GM19452 (cell line): Measurements from ENCODE around the gene DDX28.

Experiments
- ATAC-seq: cut with Tn5 transposase; IDR thresholded peaks from one replicate; pipeline ENCODE4 v1.9.1; 2021; ENCODE audit not compliant: unreplicated experiment

DDX28 gene, protein sequence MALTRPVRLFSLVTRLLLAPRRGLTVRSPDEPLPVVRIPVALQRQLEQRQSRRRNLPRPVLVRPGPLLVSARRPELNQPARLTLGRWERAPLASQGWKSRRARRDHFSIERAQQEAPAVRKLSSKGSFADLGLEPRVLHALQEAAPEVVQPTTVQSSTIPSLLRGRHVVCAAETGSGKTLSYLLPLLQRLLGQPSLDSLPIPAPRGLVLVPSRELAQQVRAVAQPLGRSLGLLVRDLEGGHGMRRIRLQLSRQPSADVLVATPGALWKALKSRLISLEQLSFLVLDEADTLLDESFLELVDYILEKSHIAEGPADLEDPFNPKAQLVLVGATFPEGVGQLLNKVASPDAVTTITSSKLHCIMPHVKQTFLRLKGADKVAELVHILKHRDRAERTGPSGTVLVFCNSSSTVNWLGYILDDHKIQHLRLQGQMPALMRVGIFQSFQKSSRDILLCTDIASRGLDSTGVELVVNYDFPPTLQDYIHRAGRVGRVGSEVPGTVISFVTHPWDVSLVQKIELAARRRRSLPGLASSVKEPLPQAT

GRCh38 chr16:68022728-68023537 lies at the start of gene DDX28, which contains the start of gene DUS2:
TSS of gene DDX28 (minus strand) at chr16:68023232. CDS start at chr16:68023202, 30 bp downstream.
TSS of gene DUS2 (plus strand) at chr16:68023284. CDS start at chr16:68038024, 14,740 bp downstream.
- ATAC-seq, result peak; percentile 76

GRCh38 chr16:68072038-68072695 lies 49.1 kb upstream of the DDX28 start:
- ATAC-seq, result no peak

GRCh38 chr16:68071518-68071901 lies 48.5 kb upstream of the DDX28 start:
- ATAC-seq, result no peak

DNA sequence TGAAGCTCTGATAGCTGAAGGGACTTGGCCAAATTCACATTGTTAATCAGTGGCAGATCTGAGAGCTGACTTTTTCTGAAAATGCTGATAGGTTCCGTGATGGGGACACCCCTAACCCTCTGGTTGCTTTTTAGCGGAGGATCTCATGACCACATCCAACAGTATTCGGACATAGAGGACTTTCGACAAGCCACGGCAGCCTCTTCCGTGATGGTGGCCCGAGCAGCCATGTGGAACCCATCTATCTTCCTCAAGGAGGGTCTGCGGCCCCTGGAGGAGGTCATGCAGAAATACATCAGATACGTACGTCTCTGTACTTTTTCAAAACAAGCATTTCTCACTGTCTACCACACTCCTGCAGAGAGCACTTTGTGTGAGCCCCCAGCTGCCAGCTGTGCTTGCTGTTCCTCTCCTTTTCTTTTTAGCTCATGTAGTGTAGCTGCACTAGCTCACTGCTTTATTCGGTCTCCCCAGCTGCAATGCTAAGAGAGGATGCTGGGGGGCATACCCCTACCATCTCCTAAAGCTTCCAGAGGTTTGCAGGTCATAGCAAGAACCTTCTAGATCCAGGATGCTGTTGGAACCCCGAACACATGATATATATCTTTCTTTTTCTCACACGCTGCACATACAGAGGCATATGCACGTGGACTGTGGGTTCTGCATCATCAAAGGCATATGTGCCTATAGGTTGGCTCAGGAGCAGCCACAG lies 47.9 kb upstream of the DDX28 start:
- ATAC-seq, result peak; percentile 26

DNA sequence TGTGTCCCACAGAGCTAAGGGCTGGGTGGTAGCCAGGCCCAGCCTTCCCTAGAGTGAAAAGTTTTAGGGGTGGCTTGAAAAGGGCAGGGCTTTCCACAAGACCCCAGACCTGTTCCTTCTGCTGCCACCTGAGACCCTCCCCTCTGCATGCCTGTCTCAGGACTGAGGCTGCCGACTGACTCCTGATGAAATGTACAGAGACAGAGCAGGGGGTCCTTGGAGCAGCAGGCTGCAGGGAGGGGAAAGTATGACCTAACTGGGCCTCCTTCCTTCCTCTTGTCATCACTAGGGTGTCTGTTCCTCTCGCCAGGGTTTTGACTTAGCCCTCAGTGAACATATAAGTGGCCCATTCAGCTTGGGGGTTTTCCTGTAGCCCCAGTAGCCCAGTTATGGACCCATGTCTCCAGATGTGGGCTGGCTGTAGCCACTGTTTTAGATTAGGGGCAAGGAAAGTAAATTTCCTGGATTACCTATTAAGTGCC lies 47.3 kb upstream of the DDX28 start:
- peak; percentile 10 for ATAC-seq

DNA sequence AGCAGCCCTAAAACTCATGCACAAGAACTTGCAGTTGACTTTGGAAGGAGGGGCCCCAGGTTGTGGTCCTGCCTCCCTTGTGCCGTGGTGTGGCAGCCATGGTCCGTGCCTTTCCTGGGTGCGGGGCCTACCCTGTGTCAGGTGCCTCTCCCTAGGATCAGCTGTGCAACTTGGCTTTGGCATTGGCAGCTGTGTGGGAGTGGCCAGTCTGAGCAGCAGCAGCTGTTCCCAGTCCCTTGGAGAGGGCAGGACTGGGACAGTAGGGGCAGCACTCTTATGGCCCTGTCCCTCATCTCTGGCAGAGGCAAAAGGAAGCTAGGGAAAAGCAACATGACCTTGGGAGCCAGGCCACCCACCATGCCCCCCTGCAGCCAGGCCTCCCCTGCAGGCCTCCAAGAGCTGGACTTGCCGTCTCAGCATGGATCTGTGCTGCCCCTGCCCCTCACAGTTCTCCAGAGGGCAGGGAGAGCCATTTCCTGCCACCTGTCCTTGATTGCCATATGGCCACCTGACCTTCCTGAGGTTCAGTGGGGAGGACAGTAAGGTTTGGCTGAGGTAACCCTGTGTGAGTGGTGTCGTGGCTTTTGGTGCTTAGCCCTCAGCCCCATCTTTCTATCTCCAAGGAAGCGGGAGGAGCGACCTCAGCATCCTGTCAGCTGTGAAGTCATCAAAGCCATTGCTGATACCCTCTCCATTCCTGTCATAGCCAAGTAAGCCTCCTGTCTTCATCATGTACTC lies 46.6 kb upstream of the DDX28 start:
- no peak for ATAC-seq

DNA sequence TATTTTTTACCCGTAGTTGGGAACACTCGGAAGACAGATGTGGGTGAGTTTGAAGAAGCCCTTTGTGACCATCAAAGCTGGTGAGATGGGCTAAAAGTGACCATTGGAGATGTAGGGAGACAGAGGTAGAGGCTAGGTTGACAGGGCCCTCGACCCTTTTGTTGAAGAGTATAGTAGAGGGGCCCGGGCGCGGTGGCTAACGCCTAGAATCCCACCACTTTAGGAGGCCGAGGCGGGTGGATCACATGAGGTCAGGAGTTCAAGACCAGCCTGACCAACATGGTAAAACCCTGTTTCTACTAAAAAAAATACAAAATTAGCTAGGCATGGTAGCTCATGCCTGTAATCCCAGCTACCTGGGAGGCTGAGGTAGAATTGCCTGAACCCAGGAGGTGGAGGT lies 45.9 kb upstream of the DDX28 start:
- ATAC-seq, result no peak

DNA sequence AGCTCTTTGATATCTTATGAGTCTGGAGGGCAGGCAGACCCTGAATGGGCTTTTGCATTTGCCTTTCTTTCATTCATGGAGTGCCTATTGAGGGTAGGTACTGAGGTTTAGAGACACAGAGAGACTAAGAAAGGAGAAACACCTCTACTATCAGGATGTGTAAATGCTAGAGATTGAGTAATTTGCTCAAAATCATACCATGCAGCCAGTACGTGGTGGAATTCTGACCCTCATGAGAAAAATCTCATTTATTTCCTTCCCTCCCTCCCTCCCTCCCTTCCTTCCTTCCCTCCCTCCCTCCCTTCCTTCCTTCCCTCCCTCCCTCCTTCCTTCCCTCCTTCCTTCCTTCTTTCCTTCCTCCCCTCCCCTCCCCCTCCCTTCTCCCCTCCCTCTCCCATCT lies 43.7 kb upstream of the DDX28 start:
- ATAC-seq, result no peak

DNA sequence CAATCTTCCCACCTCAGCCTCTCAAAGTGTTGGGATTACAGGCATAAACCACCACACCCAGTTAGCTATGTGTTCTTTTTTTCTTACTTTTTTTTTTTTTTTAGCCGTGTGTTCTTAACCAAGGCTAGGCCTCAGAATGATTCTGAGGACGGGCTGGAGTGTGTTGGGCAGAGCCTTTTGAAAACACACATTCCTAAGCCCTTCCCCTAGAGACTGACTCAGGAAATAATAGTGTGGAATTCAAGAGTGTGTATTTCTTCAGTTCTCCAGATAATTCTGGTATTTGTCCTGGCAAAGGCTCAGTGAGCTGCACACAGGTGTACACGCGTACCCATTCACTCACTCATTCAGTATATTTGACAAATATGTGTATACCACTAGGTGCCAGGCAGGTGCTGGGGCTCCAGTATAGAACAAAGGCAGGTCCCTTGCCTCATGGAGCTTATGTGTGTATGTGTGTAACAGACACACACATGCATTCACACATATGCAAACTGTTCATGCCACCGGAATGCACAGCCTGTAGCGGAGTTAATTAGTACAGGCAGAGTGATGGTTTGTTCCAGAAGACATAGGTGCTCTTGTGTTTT lies 42.8 kb upstream of the DDX28 start:
- no peak for ATAC-seq

DNA sequence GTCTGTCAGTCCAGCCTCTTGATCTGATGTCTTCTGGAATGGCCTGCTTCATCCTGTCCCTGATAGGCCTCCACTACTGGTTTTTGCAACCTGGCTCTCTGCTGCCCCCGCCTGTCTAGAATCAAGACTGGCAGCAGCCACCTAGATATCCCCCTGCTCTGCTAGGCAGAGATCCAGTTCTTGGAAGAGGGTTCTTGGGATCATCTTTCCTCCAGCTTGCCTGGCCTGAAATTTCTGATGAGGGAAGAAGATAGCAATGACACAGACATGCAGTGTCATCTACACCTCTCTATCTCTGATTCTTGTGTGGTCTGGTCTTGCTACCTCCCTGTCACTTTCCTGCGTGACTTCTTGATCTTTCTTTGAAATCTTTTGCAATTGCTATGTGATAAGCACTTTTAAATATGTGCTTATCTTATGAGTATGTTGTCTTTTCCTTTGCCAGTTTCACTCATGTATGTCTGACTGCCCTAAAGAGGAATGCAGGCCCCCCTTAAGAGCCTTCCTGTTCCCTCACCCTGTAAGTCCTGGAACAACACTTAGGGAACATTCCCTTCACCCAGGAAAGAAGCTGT lies 41.8 kb upstream of the DDX28 start:
- ATAC-seq, result no peak

DNA sequence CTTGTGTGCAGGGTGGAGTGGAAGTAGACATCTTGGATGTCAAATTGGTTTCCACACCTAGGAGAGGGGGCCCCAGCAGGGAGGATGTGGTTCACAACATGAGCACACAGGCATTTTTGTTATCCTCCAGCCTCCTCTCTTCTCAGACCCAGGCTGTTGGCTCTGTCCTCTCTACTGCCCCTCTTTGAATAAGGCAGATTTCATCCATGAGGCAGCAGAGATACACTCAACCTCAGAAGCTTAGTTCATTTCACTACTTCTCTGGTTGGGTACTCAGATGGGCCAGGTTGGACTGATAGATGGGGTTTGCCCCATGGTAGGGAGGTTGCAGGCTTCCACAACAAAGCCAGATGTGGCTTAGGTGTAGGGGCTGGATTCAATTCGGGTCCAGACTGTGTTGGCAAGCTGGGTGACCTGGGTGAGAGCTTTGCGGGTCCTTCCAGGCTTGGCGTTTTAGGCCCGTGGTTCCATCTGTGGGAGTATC lies 39.9 kb upstream of the DDX28 start:
- ATAC-seq, result no peak

DNA sequence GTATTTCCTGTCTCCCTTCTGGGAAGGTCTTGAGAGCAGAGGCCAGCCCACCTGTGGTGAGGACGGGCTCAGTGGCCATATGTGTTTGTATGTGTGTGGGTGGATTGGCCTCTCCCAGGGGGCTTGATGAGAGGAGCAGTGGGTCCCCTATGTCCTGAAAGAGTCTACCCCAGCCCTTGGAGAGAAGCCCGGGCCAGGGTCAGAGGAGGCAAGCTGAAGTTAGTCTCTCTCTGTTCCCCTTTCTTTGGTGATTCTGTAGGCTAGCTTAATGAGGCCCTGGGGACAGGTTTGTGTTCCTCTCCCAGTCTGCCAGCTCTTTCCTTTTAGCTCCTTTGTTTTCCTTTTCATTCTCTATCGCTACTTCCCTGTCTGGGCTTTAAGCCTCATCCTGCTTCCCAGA lies 38.4 kb upstream of the DDX28 start:
- no peak for ATAC-seq

DNA sequence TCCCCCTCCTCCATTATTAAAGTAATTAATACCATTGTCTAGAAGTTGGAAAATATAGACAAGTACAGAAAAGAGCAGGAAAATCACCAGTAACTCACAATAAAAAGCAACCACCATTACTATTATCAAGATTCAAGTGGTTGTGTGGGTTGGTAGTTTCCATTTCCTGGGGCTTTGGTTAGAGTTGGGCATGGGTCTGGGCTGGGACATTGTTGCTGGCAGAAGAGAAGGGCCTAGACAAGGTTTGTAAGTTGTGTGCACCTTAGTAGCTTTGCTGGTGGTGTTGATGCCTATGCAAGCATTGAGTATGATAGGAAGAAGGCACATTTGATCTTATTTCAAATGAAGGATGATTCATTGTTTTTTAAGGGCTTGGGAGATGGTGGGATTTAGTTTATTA lies 36.8 kb upstream of the DDX28 start:
- ATAC-seq, result no peak

GRCh38 chr16:68055395-68055794 lies 32.4 kb upstream of the DDX28 start:
- no peak for ATAC-seq

GRCh38 chr16:68049449-68049848 lies 26.4 kb upstream of the DDX28 start:
- ATAC-seq, result no peak

GRCh38 chr16:68047987-68048386 lies 25.0 kb upstream of the DDX28 start:
- ATAC-seq, result no peak

GRCh38 chr16:68046106-68046505 lies 23.1 kb upstream of the DDX28 start:
- ATAC-seq, result no peak

DNA sequence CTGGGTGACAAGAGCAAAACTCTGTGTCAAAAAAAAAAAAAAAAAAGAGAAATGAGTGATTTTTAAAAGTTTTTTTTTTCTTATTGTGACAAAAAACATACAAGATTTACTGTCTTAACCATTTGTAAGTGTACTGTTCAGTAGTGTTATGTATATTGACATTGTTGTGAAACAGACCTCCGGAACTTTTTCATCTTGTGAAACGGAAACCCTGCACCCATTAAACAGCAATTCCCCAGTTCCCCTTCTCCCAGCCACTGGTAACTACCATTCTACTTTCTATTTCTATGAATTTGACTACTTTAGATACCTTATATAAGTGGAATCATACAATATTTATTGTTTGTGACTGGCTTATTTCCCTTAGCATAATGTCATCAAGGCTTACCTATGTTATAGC lies 18.8 kb upstream of the DDX28 start:
- ATAC-seq, result no peak
